ENCODE measurements around the gene CAB39.
A peak's percentile ranks its signal among the peaks of the same experiment; 100 is the strongest.
"Not testable (repeated sequence)": the region's sequence is repeated elsewhere in the genome, so short reads cannot be mapped to it uniquely, and the experiment has no call there.

CAB39 gene

GRCh38 chr2:230716588-230716987 is 3.9 kb downstream of the CAB39 start:
- DNase-seq: no peak

DNA sequence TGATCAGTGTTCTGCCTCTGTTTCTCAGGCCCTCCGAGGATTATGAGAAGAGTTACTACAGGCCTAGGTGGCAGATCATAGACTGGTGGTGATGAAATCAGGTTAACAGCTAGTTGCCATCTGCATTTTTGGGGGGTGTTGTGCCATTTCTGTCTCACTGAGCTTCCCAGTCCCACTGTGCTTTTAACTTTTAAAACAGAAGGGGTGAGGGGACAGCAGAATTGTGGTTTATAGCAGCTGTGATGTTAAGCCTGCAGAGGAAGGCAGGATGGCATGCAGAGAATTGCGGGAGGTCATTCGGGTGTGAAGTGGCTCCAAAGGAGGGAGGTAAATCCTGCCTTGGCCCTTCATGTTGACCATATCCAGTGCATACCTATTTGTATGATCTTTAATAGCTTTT is 5.0 kb downstream of the CAB39 start:
- DNase-seq: no peak

DNA sequence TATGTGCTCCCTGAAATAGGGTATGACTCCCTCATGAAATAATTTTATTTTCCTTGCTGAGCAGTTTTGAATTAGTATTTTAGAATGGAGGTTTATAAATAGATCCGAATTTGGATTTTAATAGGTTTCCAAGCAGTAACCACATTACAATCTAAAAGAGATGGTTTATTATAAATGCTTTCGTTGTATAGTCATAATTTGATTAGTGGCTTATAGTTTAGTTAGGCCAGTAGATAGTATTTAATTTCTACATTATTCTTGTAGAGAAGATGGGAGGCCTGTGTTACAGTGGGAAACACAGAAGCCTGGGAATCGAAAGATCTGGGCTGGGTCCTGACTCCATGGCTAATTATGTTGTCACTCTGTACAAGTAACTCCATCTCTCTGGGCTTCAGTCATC is 6.7 kb downstream of the CAB39 start:
- DNase-seq: no peak

DNA sequence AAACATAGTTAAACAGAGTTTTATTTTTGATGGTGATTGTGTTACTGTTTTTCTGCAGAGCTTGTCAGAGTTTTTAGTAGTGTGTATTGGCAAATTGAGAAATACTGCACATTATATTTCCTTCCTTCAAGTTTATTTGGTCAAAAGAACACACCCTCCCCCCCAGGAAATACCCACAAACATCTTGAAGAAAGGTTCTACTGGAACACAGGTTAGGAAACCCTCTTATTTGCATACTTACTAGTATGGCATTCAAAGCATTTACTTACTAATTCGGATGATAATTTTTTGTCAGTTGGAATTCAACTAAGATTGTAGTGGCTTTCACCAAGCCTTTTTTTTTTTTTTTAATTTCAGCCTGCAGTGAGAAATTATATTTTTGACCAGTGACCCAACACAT is 9.1 kb downstream of the CAB39 start:
- DNase-seq: no peak

- DNase-seq: no peak
These were observed 9.7 kb downstream of the CAB39 start for GRCh38 chr2:230722207-230722885.

- DNase-seq: peak; percentile 16
These were observed 10.7 kb downstream of the CAB39 start for GRCh38 chr2:230723363-230723762.

GRCh38 chr2:230724957-230725356 is 12.3 kb downstream of the CAB39 start:
- not testable (repeated sequence) for DNase-seq

DNA sequence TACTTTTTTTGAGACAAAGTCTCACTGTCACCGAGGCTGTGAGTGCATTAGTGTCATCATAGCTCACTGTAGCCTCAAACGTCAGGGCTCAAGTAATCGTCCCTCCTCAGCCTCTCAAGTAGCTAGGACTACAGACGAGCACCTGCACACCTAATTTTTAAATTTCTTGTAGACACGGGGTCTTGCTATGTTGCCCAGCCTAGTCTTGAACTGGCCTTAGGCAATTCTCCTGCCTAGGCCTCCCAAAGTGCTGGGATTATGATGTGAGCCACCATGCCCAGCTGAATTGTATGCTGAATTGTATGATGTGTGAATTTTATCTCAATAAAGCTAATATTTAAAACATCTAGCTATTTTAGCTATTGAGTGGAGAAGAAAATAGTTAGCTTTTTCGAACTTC is 18.9 kb downstream of the CAB39 start:
- DNase-seq: no peak

DNA sequence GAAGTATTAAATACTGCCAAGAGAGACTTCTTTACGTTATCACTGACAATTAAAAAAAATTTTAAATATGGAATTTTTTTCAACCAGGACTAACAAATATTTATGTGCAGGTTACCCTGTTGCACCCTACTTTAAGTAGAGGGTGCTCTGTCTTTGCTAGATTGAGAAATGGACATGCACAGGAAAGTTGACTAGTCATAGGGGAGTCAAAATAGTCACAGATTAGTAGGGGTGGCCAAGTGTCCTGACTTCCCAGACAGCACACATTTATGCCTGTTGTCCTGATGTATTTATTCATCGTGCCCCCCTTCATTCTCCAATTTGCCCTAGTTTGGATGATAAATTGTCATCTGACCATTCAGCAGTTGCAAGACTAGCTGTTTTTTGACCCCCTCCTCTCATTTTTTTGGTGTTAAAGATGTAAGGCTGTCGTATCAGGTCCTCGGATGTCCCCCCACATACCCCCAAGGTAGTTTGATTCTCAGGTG is 20.3 kb downstream of the CAB39 start:
- DNase-seq: no peak

DNA sequence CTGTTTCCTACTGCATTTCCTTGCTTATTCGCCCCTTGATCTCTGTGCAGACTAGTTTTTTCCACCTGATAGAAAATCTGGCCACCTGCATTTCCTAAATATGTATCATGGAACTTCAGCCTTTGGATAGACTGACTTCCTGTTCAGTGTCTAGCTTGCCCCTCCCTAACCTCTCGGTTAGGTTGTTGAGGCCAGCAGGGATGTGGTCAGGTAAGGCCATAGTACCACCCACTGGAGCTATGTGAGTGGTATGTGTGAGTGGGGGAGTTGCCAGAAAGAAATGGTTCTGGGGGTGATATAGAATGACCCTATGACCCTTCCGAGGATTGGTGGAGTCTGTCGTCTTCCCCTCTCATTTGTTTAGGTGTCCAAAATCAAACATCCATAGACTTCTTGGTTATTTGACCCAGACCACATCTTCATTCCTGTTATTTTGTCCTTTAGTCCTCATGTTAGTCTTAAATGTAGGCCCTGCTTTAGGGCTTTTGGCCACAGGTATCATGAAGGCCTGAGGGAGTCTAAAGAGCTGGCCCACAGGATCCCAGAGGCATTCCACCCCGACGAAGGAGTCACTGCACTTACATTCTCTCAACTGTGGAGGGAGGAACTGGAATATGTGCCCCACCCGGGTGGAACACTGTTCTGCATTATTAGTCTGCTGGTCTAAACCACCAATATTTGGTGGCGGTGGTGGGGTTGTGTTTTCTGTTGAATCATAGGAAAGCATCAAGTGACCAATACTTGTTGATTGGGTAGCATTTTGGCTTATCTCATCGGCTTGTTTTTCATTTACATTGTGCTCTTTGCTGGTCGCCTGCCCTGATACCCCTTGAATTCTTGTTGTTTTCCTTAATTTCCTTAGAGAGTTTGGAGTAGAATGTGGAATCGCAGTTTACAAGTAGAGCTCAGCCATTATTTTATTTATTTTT is 21.9 kb downstream of the CAB39 start:
- no peak for DNase-seq

- no peak for DNase-seq
These were observed 23.2 kb downstream of the CAB39 start for GRCh38 chr2:230735884-230736283.

GRCh38 chr2:230737300-230737699 is 24.7 kb downstream of the CAB39 start:
- no peak for DNase-seq

DNA sequence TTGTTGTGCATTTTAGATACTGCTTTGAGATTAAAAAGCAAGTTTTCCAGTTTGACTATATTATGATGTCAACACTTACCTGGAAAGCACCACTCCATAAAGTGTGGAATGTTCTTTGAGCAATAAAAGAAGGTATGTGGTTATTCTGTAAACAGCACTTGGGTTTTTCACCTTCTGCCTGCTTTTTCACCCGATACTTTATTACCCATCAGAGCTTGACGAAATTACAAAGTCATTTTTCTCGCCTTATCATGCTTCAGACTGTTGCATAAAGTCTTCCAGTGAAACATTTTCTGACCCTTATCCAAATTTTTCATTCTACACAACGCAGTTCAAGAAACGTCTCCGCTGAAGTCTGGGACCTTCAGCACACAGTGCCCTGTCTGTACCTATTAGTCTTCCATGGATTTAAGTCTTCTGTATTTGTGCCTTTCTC is 25.2 kb downstream of the CAB39 start:
- DNase-seq: no peak

DNA sequence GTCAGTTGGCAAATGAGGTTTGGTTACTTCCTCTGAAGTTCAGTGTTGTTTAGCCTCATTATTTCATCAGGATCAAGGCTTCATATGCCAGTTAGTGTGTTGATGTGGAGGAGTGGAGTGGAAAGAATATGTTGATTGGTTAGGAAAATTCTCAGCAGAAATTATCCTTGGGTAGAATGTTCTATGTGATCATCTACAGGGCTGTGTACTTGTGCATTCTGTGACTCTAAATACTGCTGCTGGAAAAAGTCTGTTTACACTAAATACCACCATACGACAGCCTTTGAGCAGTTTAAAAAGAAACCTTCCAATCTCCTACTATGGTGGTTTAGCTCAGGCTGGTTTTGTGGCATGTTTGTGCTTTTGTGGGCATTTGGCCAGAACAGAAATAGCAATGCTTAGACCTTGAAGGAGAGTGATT is 25.8 kb downstream of the CAB39 start:
- DNase-seq: no peak

GRCh38 chr2:230738924-230739323 is 26.3 kb downstream of the CAB39 start:
- DNase-seq: no peak

DNA sequence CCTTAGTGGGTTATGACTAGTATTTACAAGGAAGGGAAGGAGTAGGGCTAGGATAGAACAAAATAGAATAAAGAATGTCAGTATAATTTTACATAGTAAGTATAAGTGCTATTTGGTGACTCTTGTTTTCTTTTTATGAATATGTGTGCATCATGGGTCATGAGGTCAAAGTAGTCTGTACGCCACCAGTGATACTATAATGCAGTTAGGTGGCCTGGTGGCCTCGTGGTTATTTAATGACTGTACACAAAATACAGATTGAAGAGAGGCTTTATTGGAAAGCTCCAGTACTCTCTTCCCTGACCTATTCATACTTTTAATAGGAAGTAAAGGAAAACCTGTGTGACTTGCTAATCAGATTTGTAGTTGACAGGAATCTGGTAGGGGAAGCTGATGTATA is 27.3 kb downstream of the CAB39 start:
- no peak for DNase-seq

GRCh38 chr2:230742781-230743180 is 30.1 kb downstream of the CAB39 start:
- no peak for DNase-seq

DNA sequence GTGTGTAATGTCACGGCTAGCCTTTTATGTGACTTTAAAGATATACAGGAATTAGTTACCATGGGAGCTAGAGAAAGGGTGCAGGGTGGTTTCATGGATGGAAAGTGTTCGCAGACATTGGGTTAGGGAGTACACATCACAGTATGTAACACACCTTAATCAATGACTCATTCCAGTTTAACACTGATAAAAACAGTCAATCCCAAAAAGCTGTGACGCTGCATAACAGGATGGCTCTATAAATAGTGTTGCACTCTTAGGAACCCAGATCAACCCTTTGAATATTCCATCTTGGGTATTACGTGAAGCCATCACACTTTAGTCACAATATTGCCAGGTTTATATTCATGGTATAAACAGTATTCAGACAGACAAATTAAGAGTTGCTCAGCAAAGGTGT is 33.6 kb downstream of the CAB39 start:
- DNase-seq: no peak

DNA sequence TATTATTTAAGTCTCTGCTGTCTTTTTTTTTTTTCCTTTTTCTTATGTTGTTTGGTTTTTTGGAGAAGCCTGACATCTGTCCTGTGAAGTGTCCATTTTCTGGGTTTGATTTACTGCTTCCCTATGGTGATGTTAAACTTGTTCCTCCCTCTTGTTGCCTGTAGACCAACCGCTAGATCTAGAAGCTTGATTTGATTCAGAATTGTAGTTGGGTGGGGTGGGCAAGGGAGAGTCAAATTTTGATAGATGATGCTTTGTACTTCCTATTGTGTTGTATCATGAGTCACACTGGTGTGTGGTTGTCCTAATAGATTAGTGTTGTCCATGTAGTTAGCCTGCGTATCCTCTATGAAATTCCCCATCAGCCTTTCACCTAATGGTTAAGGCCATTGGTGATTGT is 35.4 kb downstream of the CAB39 start:
- no peak for DNase-seq

DNA sequence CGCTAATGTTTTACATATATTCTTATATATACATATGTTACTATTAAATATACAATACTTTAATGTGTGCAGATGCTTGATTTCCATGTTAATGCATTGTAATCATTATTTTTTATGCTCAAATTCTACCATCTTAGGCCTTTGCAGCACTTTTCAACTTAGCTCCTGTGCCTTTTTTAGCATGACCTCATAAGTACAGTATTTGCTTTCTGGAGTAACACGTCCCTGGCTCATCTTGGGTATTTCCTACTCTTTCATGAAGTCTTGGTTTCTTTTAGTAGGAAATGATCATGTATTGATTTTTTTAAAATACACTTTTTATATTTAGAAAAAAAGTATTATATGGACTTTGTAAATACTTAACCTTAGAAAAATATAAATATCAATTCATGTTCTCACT is 36.5 kb downstream of the CAB39 start:
- no peak for DNase-seq

- DNase-seq: no peak
These were observed 38.4 kb downstream of the CAB39 start for GRCh38 chr2:230751062-230751461.

GRCh38 chr2:230754200-230754599 is 41.6 kb downstream of the CAB39 start:
- no peak for DNase-seq

GRCh38 chr2:230757476-230757875 is 44.8 kb downstream of the CAB39 start:
- no peak for DNase-seq
